Gastroesophageal sphincter (tissue), 3 donors: ENCODE data around the gene SPAG17.

ENCODE experiments used
- POLR2A ChIP-seq, 2 donors: fragments of 450-650 bp; IDR thresholded peaks; one replicate each; pipeline ENCODE4 v1.6.1; 2017; ENCODE audit warnings: antibody characterized with exemption in 2 of 2, mild to moderate bottlenecking in 2 of 2, moderate library complexity in 1 of 2
- TF ChIP-seq, protein P1 (sequence below), 4 experiments: fragments of 200-600 bp in 2 of 4; fragments of 450-650 bp in 2 of 4; sonication (generic) in 1 of 4; IDR thresholded peaks; one replicate each; pipeline ENCODE4 v1.5.1; 2017 to 2019; ENCODE audit warnings: antibody characterized with exemption in 4 of 4, mild to moderate bottlenecking in 2 of 4, moderate library complexity in 2 of 4

DNA sequence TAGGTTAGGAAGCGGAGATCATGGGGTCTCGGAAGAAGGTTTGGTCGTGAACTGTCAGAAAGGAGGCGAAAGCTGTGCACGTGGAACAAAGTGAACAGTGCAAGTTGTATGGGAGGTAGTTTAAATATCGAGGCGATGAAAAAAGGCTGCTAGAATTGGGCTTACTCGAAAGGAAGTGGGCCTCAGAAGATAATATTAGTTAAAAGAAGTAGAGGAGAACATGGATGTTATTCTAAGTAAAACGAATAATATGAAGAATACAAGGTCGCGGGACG lies 254.9 kb downstream of the SPAG17 start:
- TF ChIP-seq POLR2A (IDR thresholded peaks at IDR 0.05) = no peak
- TF ChIP-seq, protein P1, sequence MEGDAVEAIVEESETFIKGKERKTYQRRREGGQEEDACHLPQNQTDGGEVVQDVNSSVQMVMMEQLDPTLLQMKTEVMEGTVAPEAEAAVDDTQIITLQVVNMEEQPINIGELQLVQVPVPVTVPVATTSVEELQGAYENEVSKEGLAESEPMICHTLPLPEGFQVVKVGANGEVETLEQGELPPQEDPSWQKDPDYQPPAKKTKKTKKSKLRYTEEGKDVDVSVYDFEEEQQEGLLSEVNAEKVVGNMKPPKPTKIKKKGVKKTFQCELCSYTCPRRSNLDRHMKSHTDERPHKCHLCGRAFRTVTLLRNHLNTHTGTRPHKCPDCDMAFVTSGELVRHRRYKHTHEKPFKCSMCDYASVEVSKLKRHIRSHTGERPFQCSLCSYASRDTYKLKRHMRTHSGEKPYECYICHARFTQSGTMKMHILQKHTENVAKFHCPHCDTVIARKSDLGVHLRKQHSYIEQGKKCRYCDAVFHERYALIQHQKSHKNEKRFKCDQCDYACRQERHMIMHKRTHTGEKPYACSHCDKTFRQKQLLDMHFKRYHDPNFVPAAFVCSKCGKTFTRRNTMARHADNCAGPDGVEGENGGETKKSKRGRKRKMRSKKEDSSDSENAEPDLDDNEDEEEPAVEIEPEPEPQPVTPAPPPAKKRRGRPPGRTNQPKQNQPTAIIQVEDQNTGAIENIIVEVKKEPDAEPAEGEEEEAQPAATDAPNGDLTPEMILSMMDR (IDR thresholded peaks at IDR 0.05) = no peak
